22Rv1 (cell line): Measurements from ENCODE around the gene GJD3.

Experiments used
- H3K27ac ChIP-seq: fragments of 450-650 bp; 2 replicates; pipeline ENCODE4 v1.5.1; 2017
- ZFX ChIP-seq: fragments of 450-650 bp; IDR thresholded peaks from 2 replicates; pipeline ENCODE4 v1.6.1; 2017; ENCODE audit warnings: antibody characterized with exemption, borderline replicate concordance
- TF ChIP-seq, protein P1 (sequence below): fragments of 450-650 bp; IDR thresholded peaks from 2 replicates; pipeline ENCODE4 v1.5.1; 2017; ENCODE audit warnings: mild to moderate bottlenecking

The GJD3 gene

DNA sequence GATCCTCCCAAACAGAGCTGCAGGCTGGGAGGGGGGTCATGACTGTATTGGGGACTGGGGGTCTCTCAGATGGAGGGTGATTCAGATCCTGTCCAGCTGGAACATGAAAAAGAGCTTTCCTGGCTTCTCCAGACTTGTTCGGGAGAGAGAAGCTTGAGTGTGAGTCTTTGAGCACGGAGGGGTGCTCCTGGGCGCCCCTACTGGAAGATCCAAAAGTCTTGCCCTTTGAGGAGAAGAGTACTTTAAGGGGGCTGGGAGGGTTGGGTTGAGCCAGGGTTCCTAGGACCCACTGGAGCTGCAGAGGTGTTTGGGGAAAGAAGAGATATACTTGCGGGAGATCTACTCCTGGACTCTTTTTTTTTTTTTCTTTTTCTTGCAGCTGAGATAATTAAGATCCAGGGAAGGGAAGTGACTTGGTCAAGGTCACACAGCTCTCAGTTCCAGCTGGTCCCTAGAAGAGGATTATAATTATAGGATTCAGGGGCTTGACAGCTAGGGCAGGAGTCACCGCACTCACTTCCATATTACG is 47.1 kb downstream of the GJD3 start:
- H3K27ac ChIP-seq: peak overlapping the region; percentile 69
- TF ChIP-seq, protein P1, sequence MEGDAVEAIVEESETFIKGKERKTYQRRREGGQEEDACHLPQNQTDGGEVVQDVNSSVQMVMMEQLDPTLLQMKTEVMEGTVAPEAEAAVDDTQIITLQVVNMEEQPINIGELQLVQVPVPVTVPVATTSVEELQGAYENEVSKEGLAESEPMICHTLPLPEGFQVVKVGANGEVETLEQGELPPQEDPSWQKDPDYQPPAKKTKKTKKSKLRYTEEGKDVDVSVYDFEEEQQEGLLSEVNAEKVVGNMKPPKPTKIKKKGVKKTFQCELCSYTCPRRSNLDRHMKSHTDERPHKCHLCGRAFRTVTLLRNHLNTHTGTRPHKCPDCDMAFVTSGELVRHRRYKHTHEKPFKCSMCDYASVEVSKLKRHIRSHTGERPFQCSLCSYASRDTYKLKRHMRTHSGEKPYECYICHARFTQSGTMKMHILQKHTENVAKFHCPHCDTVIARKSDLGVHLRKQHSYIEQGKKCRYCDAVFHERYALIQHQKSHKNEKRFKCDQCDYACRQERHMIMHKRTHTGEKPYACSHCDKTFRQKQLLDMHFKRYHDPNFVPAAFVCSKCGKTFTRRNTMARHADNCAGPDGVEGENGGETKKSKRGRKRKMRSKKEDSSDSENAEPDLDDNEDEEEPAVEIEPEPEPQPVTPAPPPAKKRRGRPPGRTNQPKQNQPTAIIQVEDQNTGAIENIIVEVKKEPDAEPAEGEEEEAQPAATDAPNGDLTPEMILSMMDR: peak; percentile 47
- TF ChIP-seq ZFX: no peak

DNA sequence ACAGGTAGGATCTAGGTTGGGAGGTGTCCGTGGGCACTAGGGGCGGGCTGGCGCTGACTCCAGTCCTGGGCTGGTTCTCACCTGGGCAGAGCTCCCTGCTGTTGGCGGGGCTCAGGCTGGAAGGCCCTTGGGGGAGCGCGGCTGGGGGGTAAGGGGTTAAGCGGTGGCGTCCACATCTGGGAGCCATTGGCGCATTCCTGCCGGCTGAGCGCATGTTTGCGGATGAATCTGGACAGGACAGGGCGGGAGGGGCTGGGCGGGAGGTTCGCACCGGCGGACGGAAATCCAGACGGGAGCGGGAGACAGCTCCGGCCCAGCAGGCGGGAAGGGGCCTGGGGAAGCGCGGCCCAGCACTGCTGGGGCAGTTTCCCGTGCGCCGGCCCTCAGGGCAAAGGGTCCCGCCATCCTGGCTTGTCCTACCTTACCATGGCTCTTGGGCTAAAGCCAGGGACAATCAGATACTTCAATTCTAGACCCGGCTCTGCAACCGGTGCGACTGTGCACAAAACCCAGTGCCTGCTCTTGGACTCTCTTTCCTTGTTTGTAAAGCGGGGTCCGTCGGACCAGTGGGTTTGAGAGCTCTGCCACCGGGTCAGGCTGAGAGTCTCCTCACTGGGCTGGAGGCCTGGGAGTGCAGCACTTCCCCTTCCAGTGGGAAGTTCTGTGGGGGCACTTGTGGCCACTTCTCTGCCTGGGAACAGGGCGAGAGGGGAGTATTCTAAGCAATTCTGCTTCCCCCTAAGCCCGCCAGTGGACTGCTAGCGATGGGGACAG is 47.8 kb downstream of the GJD3 start:
- TF ChIP-seq, protein P1: no peak; the same call in 1 of the 2 replicates
- H3K27ac ChIP-seq: peak overlapping the region; percentile 69

DNA sequence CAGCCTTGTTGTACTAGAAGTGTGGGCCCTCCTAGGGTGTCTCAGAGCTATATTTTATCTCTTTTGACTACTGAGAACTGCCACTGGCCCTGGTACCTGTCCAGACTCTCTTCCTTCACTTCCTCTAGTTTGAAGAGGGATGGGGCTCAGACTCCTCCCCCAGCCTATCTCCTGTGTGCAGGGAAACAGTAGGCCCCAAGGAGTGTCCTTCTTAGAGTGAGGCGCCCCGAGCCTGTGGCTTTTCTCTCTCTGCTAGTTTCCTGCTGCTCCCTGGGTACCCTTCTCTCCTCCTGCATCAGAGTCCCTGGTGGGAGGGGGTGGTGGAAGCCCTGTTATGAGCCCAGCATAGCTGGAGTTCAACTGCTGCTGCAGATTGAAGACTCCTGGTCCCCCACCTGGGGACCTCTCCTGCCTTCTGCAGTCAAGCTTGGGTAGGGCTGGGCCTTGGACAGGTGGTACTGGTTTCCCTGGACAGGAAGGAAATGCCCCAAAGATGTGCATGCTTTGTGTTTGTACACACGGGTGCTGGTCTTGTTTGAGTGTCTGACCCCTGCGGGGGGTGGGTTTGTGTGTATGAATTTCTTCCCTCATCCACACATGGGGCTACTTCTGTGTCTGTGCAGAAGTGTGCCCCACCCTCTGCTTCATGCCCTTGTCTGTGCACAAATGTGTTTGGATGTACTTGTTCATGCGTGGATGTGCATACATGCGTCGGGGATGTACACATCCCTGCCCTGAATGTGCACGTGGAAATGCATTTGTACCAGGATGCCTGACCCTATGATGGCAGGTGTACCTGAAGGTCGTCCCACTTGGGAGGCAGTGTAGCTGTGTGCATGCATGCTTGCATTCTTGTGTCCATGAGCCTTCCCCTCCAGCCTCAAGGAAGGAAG is 48.6 kb downstream of the GJD3 start:
- no peak for TF ChIP-seq ZFX
- TF ChIP-seq, protein P1: no peak
- peak overlapping the region; percentile 69 for H3K27ac ChIP-seq

DNA sequence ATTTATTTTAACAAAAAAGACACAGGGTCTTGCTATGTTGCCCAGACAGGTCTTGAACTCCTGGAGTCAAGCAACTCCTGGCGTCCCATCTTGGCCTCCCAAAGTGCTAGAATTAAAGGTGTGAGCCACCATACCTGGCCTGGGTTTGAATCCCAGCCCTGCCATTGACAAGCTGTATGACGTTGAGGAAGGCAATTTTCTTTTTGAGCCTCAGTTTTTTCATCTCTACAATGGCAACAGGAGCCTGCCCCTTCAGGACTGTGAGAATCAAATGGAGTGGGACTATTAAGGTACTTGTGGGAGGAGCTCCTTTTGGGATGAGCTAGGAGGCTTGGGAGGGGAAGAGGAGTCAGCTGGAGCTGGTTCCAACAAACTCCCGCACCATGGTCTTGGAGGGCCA is 49.3 kb downstream of the GJD3 start:
- peak overlapping the region; percentile 69 for H3K27ac ChIP-seq
- TF ChIP-seq, protein P1: no peak
- TF ChIP-seq ZFX: no peak

DNA sequence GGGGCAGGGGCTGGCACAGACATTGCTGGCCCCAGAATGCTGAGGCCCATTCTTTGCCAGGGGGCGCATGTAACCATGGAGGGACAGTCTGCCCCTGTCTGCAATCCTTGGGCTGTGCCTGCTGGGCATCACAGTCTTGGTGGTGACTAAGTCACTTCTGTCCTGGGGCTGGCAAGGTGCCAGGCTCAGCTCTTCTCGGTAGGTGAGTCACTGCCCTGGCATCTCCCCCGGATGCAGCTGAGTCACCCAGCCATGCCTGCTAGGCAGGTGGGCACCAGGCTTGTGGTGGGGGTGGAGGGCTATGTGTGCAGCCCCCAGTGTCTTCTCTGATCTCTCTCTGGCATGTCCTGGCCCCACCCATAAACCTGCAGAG is 50.0 kb downstream of the GJD3 start:
- TF ChIP-seq ZFX: no peak
- TF ChIP-seq, protein P1: no peak
- peak overlapping the region; percentile 69; the same call in 1 of the 2 replicates for H3K27ac ChIP-seq

DNA sequence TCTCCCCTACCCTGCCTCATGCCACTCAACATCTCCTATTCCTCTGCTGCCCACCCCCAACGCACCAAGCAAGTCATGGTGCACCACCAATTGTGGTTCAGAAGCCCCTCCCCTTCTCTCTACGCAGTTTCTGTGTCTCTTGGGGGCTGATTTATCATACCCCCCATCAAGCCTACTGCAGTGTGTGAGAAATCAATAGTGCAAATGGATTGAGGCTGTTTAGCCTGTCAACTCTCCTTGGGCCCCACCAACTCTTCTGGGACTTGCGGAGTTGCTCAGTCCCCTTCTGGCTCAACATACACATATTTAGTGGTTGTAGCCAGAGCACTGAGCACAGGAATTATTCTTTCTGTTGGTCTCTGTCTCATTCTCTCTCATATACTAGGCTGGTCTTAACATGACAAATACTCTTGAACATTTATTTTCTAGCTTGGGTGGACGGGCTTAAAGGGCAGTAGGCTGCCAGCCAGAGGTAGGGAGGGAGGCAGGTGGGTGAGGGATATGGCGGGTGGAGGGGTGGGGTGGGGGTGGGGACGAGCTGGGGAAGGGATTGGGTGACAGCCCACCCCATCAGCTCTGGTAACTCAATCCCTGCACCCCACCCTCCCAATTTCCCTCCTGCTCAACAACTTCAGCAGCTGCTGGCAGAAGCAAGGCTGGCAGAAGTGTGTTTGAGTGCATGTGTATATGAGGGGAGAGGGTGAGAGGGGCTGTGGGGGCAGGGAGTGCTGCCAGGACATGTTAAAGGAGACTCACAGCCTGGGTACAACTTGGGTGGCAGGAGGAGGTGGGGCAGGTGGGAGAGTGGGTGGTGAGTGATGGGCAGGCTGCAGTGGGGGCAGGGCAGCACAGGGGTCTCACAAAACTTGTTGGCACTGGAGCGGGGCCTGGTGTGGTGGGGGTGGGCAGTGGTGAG is 50.6 kb downstream of the GJD3 start:
- TF ChIP-seq ZFX: no peak
- TF ChIP-seq, protein P1: no peak
- H3K27ac ChIP-seq: peak overlapping the region; percentile 69; the same call in 1 of the 2 replicates
